Stimulated activated naive CD8-positive, alpha-beta T cell treated with anti-CD3 and anti-CD28 coated beads, Interleukin-15, Interleukin-2, amounts not matched to agents 100 U/mL and 50 U/mL, for 24 hours (primary cell): ENCODE data around the gene NLRP3.

Experiments used
- ATAC-seq: fragments of 150-1000 bp; cut with Tn5 transposase; one replicate; pipeline ENCODE4 v1.10.0; 2021
- DNase-seq: peaks from one replicate; pipeline ENCODE4 v3.0.0; 2021

The NLRP3 gene

GRCh38 chr1:247437551-247438505 is 21.9 kb downstream of the NLRP3 start:
- ATAC-seq (no peak), DNase-seq (no peak)

GRCh38 chr1:247440001-247440620 is 24.1 kb downstream of the NLRP3 start:
- peak; percentile 10 for DNase-seq
- peak; percentile 74 for ATAC-seq

DNA sequence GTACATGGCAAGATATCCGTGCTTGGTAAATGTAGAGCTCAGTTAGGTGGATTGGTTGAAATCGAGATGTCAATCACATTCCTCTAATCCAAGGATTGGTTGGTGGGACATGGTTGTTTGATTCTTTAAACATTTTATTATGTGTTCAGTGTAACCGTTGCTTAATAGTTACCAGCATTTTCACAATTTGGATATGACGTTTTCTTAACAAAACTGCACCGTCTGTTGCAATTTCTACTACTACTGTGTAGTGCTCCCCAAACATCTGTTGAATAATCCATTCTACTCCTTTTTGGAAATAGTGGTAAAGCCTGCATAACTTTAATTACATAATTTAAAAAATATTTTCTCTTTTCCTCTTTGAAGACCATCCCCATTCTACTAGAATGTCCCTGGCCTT is 25.6 kb downstream of the NLRP3 start:
- DNase-seq (no peak), ATAC-seq (no peak)

DNA sequence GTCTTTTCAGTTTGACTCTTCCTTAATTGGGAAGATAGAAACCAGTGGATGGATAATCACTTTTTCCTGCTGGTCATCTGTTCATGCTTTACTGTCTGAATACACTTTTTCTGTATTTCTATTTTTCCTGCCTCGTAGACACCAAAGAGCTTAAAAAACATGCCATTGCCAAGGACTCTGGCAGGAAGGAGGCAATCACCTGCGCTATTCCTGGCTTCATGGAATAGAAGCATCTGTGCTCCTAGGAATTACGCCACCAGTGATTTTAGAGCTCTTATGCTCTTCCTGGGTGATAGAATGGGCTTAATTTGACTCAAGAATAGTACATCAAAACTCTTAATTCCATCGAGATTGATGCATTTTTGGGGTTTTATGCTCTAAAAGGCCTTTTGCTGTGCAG is 26.2 kb downstream of the NLRP3 start:
- no peak for ATAC-seq
- no peak for DNase-seq

DNA sequence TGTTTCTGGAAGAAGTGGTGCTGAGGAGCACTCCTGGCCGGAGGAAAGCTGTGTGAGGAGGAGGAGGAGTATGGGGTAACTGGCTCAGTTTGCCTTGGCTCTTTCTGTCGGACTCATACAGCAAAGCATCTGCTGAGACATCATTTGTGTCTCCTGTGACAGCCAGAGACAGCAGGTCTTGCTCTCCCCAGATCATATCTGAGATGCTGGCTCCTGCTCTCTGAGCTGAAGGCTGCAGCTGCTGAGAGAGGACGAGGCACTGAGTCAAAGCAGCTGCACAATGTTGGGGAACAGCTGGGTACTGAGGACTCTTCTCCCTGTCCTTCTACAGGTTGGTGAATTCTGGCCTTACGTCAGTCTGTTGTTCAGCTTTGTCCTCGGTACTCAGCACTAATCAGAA is 27.7 kb downstream of the NLRP3 start:
- DNase-seq (no peak), ATAC-seq (no peak)

GRCh38 chr1:247444571-247444970 is 28.6 kb downstream of the NLRP3 start:
- DNase-seq (no peak), ATAC-seq (no peak)

- ATAC-seq (no peak), DNase-seq (no peak)
Observed at GRCh38 chr1:247445526-247446356, 29.8 kb downstream of the NLRP3 start.

DNA sequence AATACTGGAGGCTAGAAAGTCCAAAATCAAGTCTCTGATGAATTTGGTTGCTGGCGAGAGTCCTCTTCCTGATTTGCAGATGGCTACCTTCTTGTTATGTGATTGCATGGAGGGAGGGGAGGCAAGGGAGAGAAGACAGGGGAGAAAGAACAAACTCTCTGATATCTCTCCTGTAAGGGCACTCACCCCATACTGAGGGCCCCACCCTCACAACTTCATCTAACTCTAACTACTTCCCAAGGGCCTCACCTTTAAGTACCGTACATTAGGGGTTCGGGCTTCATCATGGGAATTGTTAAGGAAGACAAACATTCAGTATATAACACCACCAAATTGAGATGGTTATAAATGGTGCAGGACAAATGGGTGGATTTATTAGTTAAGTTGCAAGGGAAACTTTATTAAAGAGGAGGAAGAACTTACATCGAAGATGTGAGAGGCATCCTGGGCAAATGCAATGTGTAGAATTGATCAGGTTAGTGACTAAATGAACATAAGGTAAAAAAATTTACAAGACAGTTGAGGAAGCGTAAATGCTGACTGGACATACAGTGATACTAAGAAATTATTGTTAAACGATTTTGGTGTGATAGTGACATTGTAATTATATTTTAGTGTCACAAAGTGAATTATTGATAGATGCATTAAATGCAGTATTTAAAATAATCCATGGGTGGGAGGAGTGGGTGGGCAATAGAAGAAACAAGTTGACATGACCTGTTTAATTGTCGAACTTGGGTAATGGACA is 31.4 kb downstream of the NLRP3 start:
- ATAC-seq (no peak), DNase-seq (no peak)

GRCh38 chr1:247448107-247448791 is 32.3 kb downstream of the NLRP3 start:
- DNase-seq, result peak; percentile 30
- no peak for ATAC-seq

GRCh38 chr1:247451388-247452010 is 35.5 kb downstream of the NLRP3 start:
- no peak for ATAC-seq
- DNase-seq, result no peak

DNA sequence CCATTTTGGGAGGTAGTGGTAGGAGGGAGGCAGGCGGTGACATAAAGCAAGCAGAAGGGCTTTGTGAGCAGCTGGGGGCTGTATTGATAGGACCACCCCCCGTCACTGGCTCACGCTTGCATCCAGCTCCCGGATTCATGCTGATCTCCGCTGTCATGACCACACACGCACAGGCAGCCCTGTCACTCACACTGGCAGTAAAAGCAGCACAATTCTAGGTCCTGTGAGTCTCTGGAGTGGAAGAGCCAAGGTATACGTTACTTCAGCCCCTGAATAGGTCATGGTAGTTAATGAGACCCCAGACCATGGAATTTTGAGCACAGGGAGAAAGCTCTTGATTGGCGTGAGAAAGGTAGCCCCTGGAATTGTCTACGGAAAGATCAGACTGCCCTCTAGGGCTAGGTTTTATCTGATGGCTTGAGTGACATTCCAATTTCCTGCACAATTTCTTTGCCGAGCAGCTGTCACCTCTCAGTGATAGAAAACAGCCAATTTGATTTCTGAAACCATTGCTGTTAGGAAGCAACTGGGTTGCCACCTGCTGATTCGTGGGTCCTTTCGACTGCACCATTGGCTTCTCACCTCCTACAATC is 36.6 kb downstream of the NLRP3 start:
- ATAC-seq (no peak), DNase-seq (no peak)

DNA sequence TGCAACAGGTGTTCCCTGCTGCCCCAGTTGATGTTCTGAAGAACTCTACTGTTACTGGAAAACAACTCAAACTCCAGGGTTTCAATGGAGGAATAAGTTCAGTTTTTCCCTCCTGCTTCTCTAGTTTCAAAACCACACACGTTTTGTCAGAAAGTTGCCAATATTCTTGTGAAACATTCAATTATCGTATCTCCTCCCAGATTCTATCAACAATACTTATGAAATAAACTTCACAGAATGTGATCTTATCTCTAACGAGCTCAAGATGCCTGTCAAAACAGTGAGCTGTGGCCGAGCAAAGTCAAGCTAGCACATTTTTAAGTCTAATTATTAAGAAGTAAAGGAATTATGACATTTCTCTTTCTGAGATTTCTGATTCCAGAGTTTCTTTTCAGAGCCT is 37.3 kb downstream of the NLRP3 start:
- ATAC-seq, result no peak

GRCh38 chr1:247453997-247454396 is 38.0 kb downstream of the NLRP3 start:
- no peak for ATAC-seq

More for the DNA sequence above, 37.3 kb downstream of the NLRP3 start:
- DNase-seq, result no peak

GRCh38 chr1:247456021-247456420 is 40.0 kb downstream of the NLRP3 start:
- ATAC-seq (no peak), DNase-seq (no peak)

More at GRCh38 chr1:247453997-247454396, 38.0 kb downstream of the NLRP3 start:
- no peak for DNase-seq

DNA sequence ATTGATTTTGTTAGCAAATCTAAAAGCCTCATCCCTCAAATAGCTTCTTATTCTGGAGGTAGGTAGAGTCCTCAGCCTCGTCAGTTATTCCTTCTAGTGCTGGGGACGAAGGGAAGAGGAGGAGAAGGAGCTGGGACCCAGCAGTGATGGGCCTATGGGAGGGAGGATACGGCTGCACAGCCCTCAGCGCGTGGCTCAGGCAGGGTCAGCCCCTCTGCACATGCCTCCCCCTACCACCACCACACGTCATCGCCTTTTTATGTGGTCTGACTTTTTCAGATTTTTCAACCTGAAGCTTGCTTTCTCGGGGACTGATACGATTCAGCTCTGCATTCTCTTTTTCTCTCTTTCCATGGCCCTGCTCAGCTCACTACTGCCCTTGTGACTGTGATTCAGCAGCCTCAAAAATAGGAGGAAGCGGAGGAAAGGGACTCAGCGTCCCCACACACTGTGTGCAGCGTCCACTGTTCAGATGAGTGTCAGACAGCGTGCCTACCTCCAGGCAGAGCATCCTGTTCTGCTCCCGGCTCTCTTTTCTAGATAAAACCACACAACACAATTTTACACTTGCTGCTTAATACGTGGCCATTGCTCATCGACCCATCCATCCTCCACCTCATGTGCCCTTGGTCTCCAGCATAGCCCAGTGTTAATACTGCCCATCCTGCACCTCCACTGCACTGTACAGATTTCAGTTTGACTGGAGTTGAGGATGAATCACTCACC is 41.1 kb downstream of the NLRP3 start:
- DNase-seq, result peak; percentile 38
- ATAC-seq, result peak; percentile 83

DNA sequence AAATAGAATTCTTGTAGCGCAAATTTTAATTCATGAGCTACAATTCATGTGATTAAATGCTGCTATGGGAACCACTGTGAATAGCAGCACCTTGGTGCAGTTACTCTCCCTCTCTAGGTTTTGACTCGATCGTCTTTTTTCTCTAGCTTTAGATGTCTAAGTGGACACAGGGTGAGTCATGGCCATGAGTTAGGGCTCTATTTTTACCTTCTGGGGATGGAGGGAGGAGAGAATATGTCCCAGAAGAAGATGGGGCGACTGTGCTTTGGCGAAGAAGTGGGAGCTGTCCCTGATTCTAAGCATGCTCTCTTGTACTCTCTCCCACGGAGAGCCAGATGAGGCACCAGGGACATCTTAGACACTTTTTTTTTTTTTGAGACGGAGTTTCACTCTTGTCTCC is 43.5 kb downstream of the NLRP3 start:
- DNase-seq (no peak), ATAC-seq (no peak)

DNA sequence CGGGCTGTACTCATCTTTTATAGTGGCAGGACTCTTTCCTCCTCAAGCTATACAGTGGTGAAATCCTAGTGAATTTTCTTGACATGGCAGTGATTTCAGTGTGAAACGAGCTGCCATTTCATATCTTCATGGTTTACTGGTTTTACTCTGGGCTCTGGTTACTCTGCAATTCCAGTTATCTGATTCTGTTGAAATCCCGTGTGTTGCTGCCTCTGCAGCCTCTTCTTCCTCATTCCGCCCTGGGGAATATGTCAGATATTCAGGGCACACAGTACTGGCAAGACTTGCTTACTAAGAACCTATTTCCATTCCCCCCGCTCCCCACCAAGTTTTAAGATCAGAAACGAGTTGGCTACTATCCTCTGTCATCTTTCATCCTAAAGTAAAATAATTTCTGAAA is 49.8 kb downstream of the NLRP3 start:
- ATAC-seq, result no peak
- no peak for DNase-seq

- DNase-seq, result no peak
- ATAC-seq, result peak; percentile 49
Observed at GRCh38 chr1:247467129-247467528, 51.2 kb downstream of the NLRP3 start.

GRCh38 chr1:247468481-247469140 is 52.6 kb downstream of the NLRP3 start:
- DNase-seq (no peak), ATAC-seq (no peak)
